K562 (cell line): ENCODE results near the gene STEAP2. TPM values are rescaled to one million over a fixed set of nuclear protein-coding genes. Genes with fewer than 3 reads are reported as not detected.

ENCODE experiments used
- ATAC-seq: fragments of 200-7000 bp; cut with Tn5 transposase; 3 replicates; pipeline ENCODE4 v1.9.1; 2020; ENCODE audit warnings: moderate library complexity
- BruUV-seq: library from RNA; stranded (reverse); fragments of 400-500 nt; replicated peaks from 2 replicates; lab custom pipeline; 2021; lab: Mats Ljungman, UMichigan
- CTCF ChIA-PET: fragments of 300-600 bp; formaldehyde crosslinking; extraction: SDS; loops from one replicate; lab custom pipeline; 2021; ENCODE audit warnings: low intra/inter-chr PET ratio; lab: Yijun Ruan, JAX
- POLR2A ChIA-PET: fragments of 300-600, 350-650 bp; sonication (Branson Sonifier 250); formaldehyde crosslinking; extraction: SDS; loops from one replicate; lab custom pipeline; 2021; ENCODE audit warnings: antibody characterized with exemption, inconsistent platforms; lab: Yijun Ruan, JAX
- DNase-seq, 4 experiments: peaks; one replicate each; pipeline versions ENCODE4 v3.0.0 to v3.0.0-alpha.2; 2011 to 2018; ENCODE audit warnings: low spot score in 3 of 4, mixed read lengths in 3 of 4; ENCODE audit errors: extremely low read depth in 1 of 4
- FAIRE-seq: peaks from 2 replicates; lab custom pipeline; 2011; peaks lifted over from hg19 to GRCh38; lab: Jason Lieb, UNC
- H2AFZ ChIP-seq: 2 replicates; pipeline ENCODE4 v1.6.0; 2011; ENCODE audit warnings: low read depth, low read length, control low read depth, inconsistent platforms
- H3K27ac ChIP-seq: fragments of 200-600 bp; 3 replicates; pipeline ENCODE4 v1.8.0; 2011; ENCODE audit warnings: low read depth, mild to moderate bottlenecking, control low read depth, inconsistent platforms, low read length, moderate library complexity, mixed read lengths; ENCODE audit errors: extremely low read depth
- H3K27me3 ChIP-seq, 2 experiments: fragments of 300-600 bp in 1 of 2; 2 replicates in 1 of 2; 3 replicates in 1 of 2; pipeline versions ENCODE4 v1.6.0 to v1.8.0; 2011; ENCODE audit warnings: inconsistent platforms in 2 of 2, low read length in 2 of 2, mild to moderate bottlenecking in 1 of 2, mixed read lengths in 1 of 2, moderate library complexity in 1 of 2; ENCODE audit not compliant: control insufficient read depth in 2 of 2, insufficient read depth in 2 of 2
- H3K36me3 ChIP-seq: fragments of 300-600 bp; 3 replicates; pipeline ENCODE4 v1.8.0; 2011; ENCODE audit warnings: mild to moderate bottlenecking, low read length, inconsistent platforms; ENCODE audit not compliant: control insufficient read depth, insufficient read depth
- H3K4me1 ChIP-seq, 2 experiments: fragments of 200-600 bp in 1 of 2; replicated peaks in 1 of 2; 2 replicates in 1 of 2; 3 replicates in 1 of 2; pipeline versions ENCODE4 v1.5.1 to v1.8.0; 2011; ENCODE audit warnings: inconsistent platforms in 2 of 2, low read length in 2 of 2, mild to moderate bottlenecking in 1 of 2, mixed read lengths in 1 of 2, moderate library complexity in 1 of 2; ENCODE audit not compliant: control insufficient read depth in 2 of 2, insufficient read depth in 2 of 2
- H3K4me2 ChIP-seq: 2 replicates; pipeline ENCODE4 v1.6.1; 2011; ENCODE audit warnings: low read length, control low read depth, inconsistent platforms, mixed read lengths; ENCODE audit not compliant: insufficient read depth
- H3K4me3 ChIP-seq: fragments of 200-600 bp; sonication (generic), shearing (Covaris generic); 2 replicates; pipeline ENCODE4 v1.5.1; 2016; ENCODE audit warnings: control low read depth, inconsistent platforms
- H3K79me2 ChIP-seq: fragments of 200-600 bp; 3 replicates; pipeline ENCODE4 v1.8.0; 2011; ENCODE audit warnings: low read length, inconsistent platforms; ENCODE audit not compliant: control insufficient read depth, insufficient read depth
- H3K9ac ChIP-seq, 2 experiments: 2 replicates each; pipeline versions ENCODE4 v1.6.0 to v1.6.1; 2011; ENCODE audit warnings: low read depth in 2 of 2, low read length in 2 of 2, control low read depth in 1 of 2, inconsistent platforms in 1 of 2, mild to moderate bottlenecking in 1 of 2, mixed read lengths in 1 of 2; ENCODE audit not compliant: insufficient read depth in 1 of 2
- H3K9me1 ChIP-seq: one replicate; pipeline ENCODE4 v1.6.0; 2011; ENCODE audit warnings: inconsistent platforms, mild to moderate bottlenecking, low read length, moderate library complexity; ENCODE audit not compliant: control insufficient read depth, insufficient read depth
- H3K9me3 ChIP-seq: replicated peaks from 2 replicates; pipeline ENCODE4 v1.5.1; 2011; ENCODE audit warnings: low read depth, low read length, inconsistent platforms; ENCODE audit not compliant: control insufficient read depth, insufficient read depth
- H4K20me1 ChIP-seq: replicated peaks from 2 replicates; pipeline ENCODE4 v1.6.1; 2011; ENCODE audit warnings: low read length, inconsistent platforms, mixed read lengths; ENCODE audit not compliant: control insufficient read depth, insufficient read depth
- CREBBP ChIP-seq: IDR thresholded peaks from one replicate; pipeline ENCODE4 v1.6.1; 2012; ENCODE audit warnings: low read depth, mild to moderate bottlenecking, control low read depth, inconsistent platforms, low read length
- EHMT2 ChIP-seq: fragments of 450-650 bp; IDR thresholded peaks from 2 replicates; pipeline ENCODE4 v1.6.1; 2018; ENCODE audit warnings: antibody characterized with exemption
- HNRNPL ChIP-seq: fragments of 200-400 bp; formaldehyde crosslinking; IDR thresholded peaks from 2 replicates; pipeline ENCODE4 v1.6.1; 2017; ENCODE audit warnings: low read depth, mild to moderate bottlenecking, low read length
- KLF6 ChIP-seq: fragments of 250-450 bp; sonication (Bioruptor Pico); IDR thresholded peaks from 2 replicates; pipeline ENCODE4 v1.4.0; 2020; ENCODE audit warnings: mild to moderate bottlenecking, moderate library complexity, borderline replicate concordance
- OTX1 ChIP-seq: fragments of 450-650 bp; formaldehyde crosslinking; IDR thresholded peaks from 2 replicates; pipeline ENCODE4 v1.4.0; 2022; ENCODE audit warnings: mild to moderate bottlenecking
- PRPF4 ChIP-seq: fragments of 200-400 bp; formaldehyde crosslinking; IDR thresholded peaks from one replicate; pipeline ENCODE4 v1.6.1; 2017; ENCODE audit warnings: low read length, low read depth, mild to moderate bottlenecking; ENCODE audit not compliant: insufficient read depth, poor library complexity, severe bottlenecking
- PTRF ChIP-seq: fragments of 450-650 bp; IDR thresholded peaks from 2 replicates; pipeline ENCODE4 v1.6.1; 2016; ENCODE audit warnings: mild to moderate bottlenecking, missing genetic modification characterization, missing compliant biosample characterization
- ZNF316 ChIP-seq: fragments of 450-650 bp; IDR thresholded peaks from 2 replicates; pipeline ENCODE4 v1.6.1; 2016
- ZNF764 ChIP-seq: fragments of 250-450 bp; sonication (Bioruptor Pico); IDR thresholded peaks from 2 replicates; pipeline ENCODE4 v1.4.0; 2020; ENCODE audit warnings: low read depth, mild to moderate bottlenecking, moderate library complexity
- WGBS: fragments of 100-300 bp; shearing (Covaris generic); methylation state at CpG from one replicate; pipeline ENCODE4 v1.1.6; 2016; ENCODE audit warnings: low coverage, mixed read lengths; ENCODE audit not compliant: insufficient coverage; ENCODE audit errors: missing lambda C conversion rate; 5-methylcytosine and 5-hydroxymethylcytosine counted together
- in situ Hi-C: fragments of 300-500 bp; cut with MboI; formaldehyde crosslinking; loops from 4 replicates; pipeline ENCODE4 v1.15.0; 2018; ENCODE audit warnings: inconsistent platforms, mixed read lengths
- intact Hi-C: fragments of 100-400 bp; cut with micrococcal nuclease; formaldehyde crosslinking; loops from 2 replicates; pipeline ENCODE4 v1.14.2; 2022
- polyA plus RNA-seq, 8 experiments: library from polyadenylated mRNA; depleted of rRNA in 4 of 8; stranded (reverse) in 5 of 8; unstranded in 3 of 8; fragments of >200 nt; fragmentation: Nextera tagmentation in 2 of 8; fragmentation: Illumina TruSeq in 1 of 8; extraction: Ambion mirVana in 2 of 8; extraction: Trizol in 1 of 8; gene quantifications; 2 replicates each; pipeline versions ENCODE4 v1.2.1 to v1.2.3, GENCODE V29; 2011 to 2014; ENCODE audit warnings: inconsistent platforms in 1 of 8, missing spikeins in 1 of 8
- total RNA-seq, 7 experiments: library from RNA; depleted of rRNA in 6 of 7; stranded (reverse); fragments of >200 nt in 6 of 7; fragmentation: Illumina TruSeq in 2 of 7; extraction: Trizol in 2 of 7; gene quantifications; 2 replicates each; pipeline versions ENCODE4 v1.2.1 to v1.2.3, GENCODE V29; 2011 to 2021; ENCODE audit warnings: low replicate concordance in 1 of 7
- TF ChIP-seq, protein P1 (sequence below): sonication (generic); formaldehyde crosslinking; IDR thresholded peaks from 2 replicates; pipeline ENCODE4 v1.8.0; 2022; ENCODE audit warnings: mild to moderate bottlenecking, low read depth, missing genetic modification reagents
- TF ChIP-seq, protein P2 (sequence below), 2 experiments: IDR thresholded peaks; 2 replicates each; pipeline ENCODE4 v1.6.1; 2011; ENCODE audit warnings: borderline replicate concordance in 1 of 2, control low read depth in 1 of 2, low read depth in 1 of 2, low read length in 1 of 2, mild to moderate bottlenecking in 1 of 2, mixed read lengths in 1 of 2, moderate library complexity in 1 of 2; ENCODE audit not compliant: insufficient read depth in 1 of 2, insufficient read length in 1 of 2, poor library complexity in 1 of 2, severe bottlenecking in 1 of 2; ENCODE audit errors: extremely low read depth in 1 of 2

Gene STEAP2
- total and polyA plus RNA-seq, 9 of the 15 experiments (the other 6 are each of a cell fraction or from before 2014, with no cell fraction given), result 0.02 to 0.03 TPM; not detected in 7

DNA sequence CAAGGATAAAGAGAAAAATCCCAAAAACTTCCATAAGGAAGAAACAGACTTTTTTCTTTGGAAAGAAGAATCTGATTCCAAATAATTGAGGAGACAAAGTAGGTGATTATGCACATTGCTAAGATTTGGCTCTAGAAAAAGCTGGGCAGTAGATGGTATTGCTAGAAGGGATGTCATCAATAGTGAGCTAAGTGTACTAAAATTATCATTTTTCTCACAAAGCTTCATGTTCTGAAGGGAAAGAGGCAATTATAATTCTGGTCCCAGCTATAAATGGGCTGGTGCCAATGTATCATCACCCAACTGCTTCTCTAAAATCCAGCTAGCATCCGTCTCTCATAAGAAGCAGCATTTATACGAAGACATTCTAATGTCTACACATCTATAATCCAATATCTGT lies 33.4 kb upstream of the STEAP2 start:
- no peak for TF ChIP-seq CREBBP
- TF ChIP-seq, protein P1, sequence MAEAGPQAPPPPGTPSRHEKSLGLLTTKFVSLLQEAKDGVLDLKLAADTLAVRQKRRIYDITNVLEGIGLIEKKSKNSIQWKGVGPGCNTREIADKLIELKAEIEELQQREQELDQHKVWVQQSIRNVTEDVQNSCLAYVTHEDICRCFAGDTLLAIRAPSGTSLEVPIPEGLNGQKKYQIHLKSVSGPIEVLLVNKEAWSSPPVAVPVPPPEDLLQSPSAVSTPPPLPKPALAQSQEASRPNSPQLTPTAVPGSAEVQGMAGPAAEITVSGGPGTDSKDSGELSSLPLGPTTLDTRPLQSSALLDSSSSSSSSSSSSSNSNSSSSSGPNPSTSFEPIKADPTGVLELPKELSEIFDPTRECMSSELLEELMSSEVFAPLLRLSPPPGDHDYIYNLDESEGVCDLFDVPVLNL, result no peak
- no peak for TF ChIP-seq PTRF (tag)
- no peak for TF ChIP-seq PRPF4
- TF ChIP-seq ZNF764 (CRISPR knock-in tag), result no peak
- no peak for TF ChIP-seq ZNF316
- no peak for TF ChIP-seq EHMT2
- TF ChIP-seq, protein P2, sequence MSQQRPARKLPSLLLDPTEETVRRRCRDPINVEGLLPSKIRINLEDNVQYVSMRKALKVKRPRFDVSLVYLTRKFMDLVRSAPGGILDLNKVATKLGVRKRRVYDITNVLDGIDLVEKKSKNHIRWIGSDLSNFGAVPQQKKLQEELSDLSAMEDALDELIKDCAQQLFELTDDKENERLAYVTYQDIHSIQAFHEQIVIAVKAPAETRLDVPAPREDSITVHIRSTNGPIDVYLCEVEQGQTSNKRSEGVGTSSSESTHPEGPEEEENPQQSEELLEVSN (IDR thresholded peaks at IDR 0.05; ENCODE audit: borderline replicate concordance in 1 of 2, extremely low read depth in 1 of 2, insufficient read depth in 1 of 2, insufficient read length in 1 of 2, low read depth in 1 of 2, low read length in 1 of 2, poor library complexity in 1 of 2, severe bottlenecking in 1 of 2), result no peak
- TF ChIP-seq OTX1 (CRISPR knock-in tag), result no peak
- no peak for TF ChIP-seq HNRNPL
- no peak for TF ChIP-seq KLF6
- TF ChIP-seq, all 486 proteins: peak for 0
- Histone ChIP-seq H3K36me3 (no peaks in the 10 kb centered on the region), H3K79me2 (no peaks in the 10 kb centered on the region), H3K4me1 (no peaks in the 10 kb centered on the region), H3K9me3 (no peaks in the 10 kb centered on the region), H3K4me2 (no peak overlapping the region), H3K9me1 (no peaks in the 10 kb centered on the region), H3K4me3 (no peak overlapping the region), H3K27me3 (no peaks in the 10 kb centered on the region), H3K27ac (no peak overlapping the region), H4K20me1 (no peaks in the 10 kb centered on the region), H2AFZ (no peak overlapping the region), H3K9ac (no peak overlapping the region)
- ATAC-seq (no peak), DNase-seq (no peak), FAIRE-seq (no peak)
- CTCF ChIA-PET, result no interaction called here
- BruUV-seq, result no TSS peak
- in situ Hi-C loops (no loop called here), intact Hi-C loops (no loop called here)
- POLR2A ChIA-PET, result interaction anchor here (1.2 kb wide), 1 partner anchor 12 kb away, joined by 3 read pairs; no protein-coding TSS in a partner anchor
- 2% methylated on average over 2 of the region's 2 CpGs for WGBS
